Colonic mucosa (tissue), 4 donors: Measurements from ENCODE around the gene COL11A2. TPM values are rescaled to one million over a fixed set of nuclear protein-coding genes. Genes with fewer than 3 reads are reported as not detected.

Source experiments
- DNase-seq: peaks from one replicate; pipeline ENCODE4 v3.0.0-alpha.2; 2020
- H3K27ac ChIP-seq: fragments of 200-600 bp; one replicate; pipeline ENCODE4 v1.8.0; 2021
- H3K27me3 ChIP-seq: fragments of 200-600 bp; one replicate; pipeline ENCODE4 v1.8.0; 2021
- H3K36me3 ChIP-seq: fragments of 200-600 bp; one replicate; pipeline ENCODE4 v1.8.0; 2021
- H3K4me1 ChIP-seq: fragments of 200-600 bp; one replicate; pipeline ENCODE4 v1.8.0; 2021; ENCODE audit warnings: mild to moderate bottlenecking
- H3K4me3 ChIP-seq: fragments of 200-600 bp; one replicate; pipeline ENCODE4 v1.8.0; 2021
- H3K9ac ChIP-seq, 2 donors: one replicate each; pipeline ENCODE4 v1.7.0; 2013; ENCODE audit warnings: control low read depth in 2 of 2, low read depth in 2 of 2, low read length in 2 of 2
- H3K9me3 ChIP-seq: fragments of 200-600 bp; one replicate; pipeline ENCODE4 v1.8.0; 2021
- intact Hi-C: fragments of 100-400 bp; cut with DNase I; formaldehyde crosslinking; loops from one replicate; pipeline ENCODE4 v1.14.1; 2022
- total RNA-seq, 2 donors: library from RNA; stranded (reverse); fragmentation: NEBNext Ultra II Directional in 1 of 2; extraction: Animal tissue kit (Norgen Biotek cat#: 25700) in 1 of 2; gene quantifications; one replicate each; pipeline ENCODE4 v1.2.1, GENCODE V29; 2021
- TF ChIP-seq, protein P1 (sequence below): fragments of 200-600 bp; IDR thresholded peaks from one replicate; pipeline ENCODE4 v1.8.0; 2022; ENCODE audit warnings: antibody characterized with exemption, mild to moderate bottlenecking
- donor health status: healthy.
- donor health status: DM: no; HTN: no; CAD: no.
- donor health status: DM: no; HTN: no; CAD: no.

The COL11A2 gene
- total RNA-seq, 2 donors from 2014 or later = 0.13 to 0.44 TPM

GRCh38 chr6:33209856-33210255 is 17.6 kb upstream of the COL11A2 start:
- no peak for DNase-seq

GRCh38 chr6:33208091-33208967 is 16.1 kb upstream of the COL11A2 start, which contains the start of gene RING1:
RING1 (plus strand) TSS chr6:33208500; CDS start chr6:33208823, 323 bp downstream.
- intact Hi-C loops = no loop called here
- Histone ChIP-seq H3K27ac (peak within 1 kb of the TSS; percentile 85), H3K36me3 (no peaks in the 10 kb centered on the region), H3K9me3 (no peaks in the 10 kb centered on the region), H3K4me1 (peaks cover 4% of the 10 kb centered on the region), H3K27me3 (no peaks in the 10 kb centered on the region), H3K9ac (peak within 1 kb of the TSS; percentile 96 to 99), H3K4me3 (peak within 1 kb of the TSS; percentile 81)
- TF ChIP-seq, protein P1, sequence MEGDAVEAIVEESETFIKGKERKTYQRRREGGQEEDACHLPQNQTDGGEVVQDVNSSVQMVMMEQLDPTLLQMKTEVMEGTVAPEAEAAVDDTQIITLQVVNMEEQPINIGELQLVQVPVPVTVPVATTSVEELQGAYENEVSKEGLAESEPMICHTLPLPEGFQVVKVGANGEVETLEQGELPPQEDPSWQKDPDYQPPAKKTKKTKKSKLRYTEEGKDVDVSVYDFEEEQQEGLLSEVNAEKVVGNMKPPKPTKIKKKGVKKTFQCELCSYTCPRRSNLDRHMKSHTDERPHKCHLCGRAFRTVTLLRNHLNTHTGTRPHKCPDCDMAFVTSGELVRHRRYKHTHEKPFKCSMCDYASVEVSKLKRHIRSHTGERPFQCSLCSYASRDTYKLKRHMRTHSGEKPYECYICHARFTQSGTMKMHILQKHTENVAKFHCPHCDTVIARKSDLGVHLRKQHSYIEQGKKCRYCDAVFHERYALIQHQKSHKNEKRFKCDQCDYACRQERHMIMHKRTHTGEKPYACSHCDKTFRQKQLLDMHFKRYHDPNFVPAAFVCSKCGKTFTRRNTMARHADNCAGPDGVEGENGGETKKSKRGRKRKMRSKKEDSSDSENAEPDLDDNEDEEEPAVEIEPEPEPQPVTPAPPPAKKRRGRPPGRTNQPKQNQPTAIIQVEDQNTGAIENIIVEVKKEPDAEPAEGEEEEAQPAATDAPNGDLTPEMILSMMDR = no peak
- peak; percentile 85 for DNase-seq

More at GRCh38 chr6:33209856-33210255, 17.6 kb upstream of the COL11A2 start:
- no peak overlapping the region for H3K4me3 ChIP-seq
- H3K9ac ChIP-seq = no peak overlapping the region
- intact Hi-C loops = no loop called here
- no peaks in the 10 kb centered on the region for H3K9me3 ChIP-seq
- H3K27ac ChIP-seq = no peak overlapping the region
- no peaks in the 10 kb centered on the region for H3K27me3 ChIP-seq
- H3K4me1 ChIP-seq = no peaks in the 10 kb centered on the region
- TF ChIP-seq, protein P1 = no peak
- no peaks in the 10 kb centered on the region for H3K36me3 ChIP-seq

DNA sequence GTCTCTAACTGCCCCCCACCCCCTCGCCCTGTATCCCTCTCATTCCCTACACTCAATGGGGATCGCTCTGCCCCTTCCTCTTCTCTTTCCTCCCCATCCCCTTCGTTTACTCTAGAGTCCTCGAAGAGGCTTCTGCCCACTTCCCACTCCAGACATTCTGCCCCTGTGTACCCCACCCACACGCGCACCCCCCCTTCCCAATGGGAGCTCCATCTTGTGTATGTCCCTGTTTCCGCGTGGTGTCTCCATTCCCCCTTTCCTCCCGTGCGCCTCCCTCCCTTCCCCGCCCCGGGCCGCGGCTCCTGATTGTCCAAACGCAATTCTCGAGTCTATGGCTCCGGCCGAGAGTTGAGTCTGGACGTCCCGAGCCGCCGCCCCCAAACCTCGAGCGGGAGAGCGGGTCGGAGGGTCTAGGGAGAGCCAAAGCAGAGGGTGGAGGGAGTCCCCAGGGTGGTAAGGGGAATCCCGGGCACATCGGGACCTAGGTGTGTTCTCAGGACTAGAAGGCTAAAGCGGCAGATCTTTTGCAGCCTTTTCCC is 15.4 kb upstream of the COL11A2 start:
- Histone ChIP-seq H3K27ac (peak overlapping the region; percentile 85), H3K9me3 (no peaks in the 10 kb centered on the region), H3K36me3 (no peaks in the 10 kb centered on the region), H3K4me1 (peaks cover 4% of the 10 kb centered on the region), H3K4me3 (peak overlapping the region; percentile 81), H3K9ac (peak overlapping the region; percentile 96 to 99), H3K27me3 (no peaks in the 10 kb centered on the region)
- intact Hi-C loops = no loop called here
- peak; percentile 64 for DNase-seq
- TF ChIP-seq, protein P1 = no peak

- Histone ChIP-seq H3K27me3 (no peaks in the 10 kb centered on the region), H3K9me3 (no peaks in the 10 kb centered on the region), H3K4me3 (peak overlapping the region; percentile 81), H3K27ac (no peak overlapping the region), H3K9ac (peak overlapping the region; percentile 96 to 99), H3K36me3 (no peaks in the 10 kb centered on the region), H3K4me1 (peaks cover 8% of the 10 kb centered on the region)
- DNase-seq = no peak
- TF ChIP-seq, protein P1 = no peak
- intact Hi-C loops = no loop called here
Measured at GRCh38 chr6:33206864-33207551, 14.7 kb upstream of the COL11A2 start.

- H3K9ac ChIP-seq = no peak overlapping the region
- H3K4me3 ChIP-seq = no peak overlapping the region
- no peak for DNase-seq
- H3K9me3 ChIP-seq = no peaks in the 10 kb centered on the region
- H3K27me3 ChIP-seq = no peaks in the 10 kb centered on the region
- H3K36me3 ChIP-seq = no peaks in the 10 kb centered on the region
- H3K4me1 ChIP-seq = peaks cover 15% of the 10 kb centered on the region
- intact Hi-C loops = no loop called here
- H3K27ac ChIP-seq = no peak overlapping the region
- TF ChIP-seq, protein P1 = no peak
Measured at GRCh38 chr6:33206027-33206863, 14.0 kb upstream of the COL11A2 start.
